Neural progenitor cell (in vitro differentiated cells): ENCODE data around the gene TNNC2.

Experiments
- EZH2phosphoT487 ChIP-seq: fragments of 200-600 bp; sonication (generic); IDR thresholded peaks from 2 replicates; pipeline ENCODE4 v1.6.1; 2017; ENCODE audit warnings: antibody characterized with exemption
- TF ChIP-seq, protein P1 (sequence below): fragments of 200-600 bp; sonication (generic); IDR thresholded peaks from 2 replicates; pipeline ENCODE4 v1.5.1; 2017; ENCODE audit warnings: antibody characterized with exemption, mild to moderate bottlenecking

DNA sequence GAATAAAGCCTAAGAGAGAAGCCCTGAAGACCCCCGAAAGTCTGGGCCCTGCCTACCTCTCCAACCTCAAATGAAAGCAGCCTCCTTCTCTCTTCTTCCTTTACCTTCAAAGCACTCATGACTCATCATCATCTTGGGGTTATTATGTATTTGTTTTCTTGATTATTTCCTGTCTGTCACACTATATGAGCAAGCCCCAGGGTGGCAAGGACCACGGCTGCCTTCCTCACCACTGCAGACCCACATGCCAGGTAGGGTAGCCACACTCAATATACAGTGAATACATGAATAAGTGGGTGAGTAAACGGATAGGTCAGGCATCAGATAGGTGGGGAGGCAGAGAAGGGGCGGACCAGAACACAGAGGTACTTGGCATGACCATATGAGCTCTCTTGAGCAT, 44.2 kb downstream of the TNNC2 start:
- TF ChIP-seq, protein P1, sequence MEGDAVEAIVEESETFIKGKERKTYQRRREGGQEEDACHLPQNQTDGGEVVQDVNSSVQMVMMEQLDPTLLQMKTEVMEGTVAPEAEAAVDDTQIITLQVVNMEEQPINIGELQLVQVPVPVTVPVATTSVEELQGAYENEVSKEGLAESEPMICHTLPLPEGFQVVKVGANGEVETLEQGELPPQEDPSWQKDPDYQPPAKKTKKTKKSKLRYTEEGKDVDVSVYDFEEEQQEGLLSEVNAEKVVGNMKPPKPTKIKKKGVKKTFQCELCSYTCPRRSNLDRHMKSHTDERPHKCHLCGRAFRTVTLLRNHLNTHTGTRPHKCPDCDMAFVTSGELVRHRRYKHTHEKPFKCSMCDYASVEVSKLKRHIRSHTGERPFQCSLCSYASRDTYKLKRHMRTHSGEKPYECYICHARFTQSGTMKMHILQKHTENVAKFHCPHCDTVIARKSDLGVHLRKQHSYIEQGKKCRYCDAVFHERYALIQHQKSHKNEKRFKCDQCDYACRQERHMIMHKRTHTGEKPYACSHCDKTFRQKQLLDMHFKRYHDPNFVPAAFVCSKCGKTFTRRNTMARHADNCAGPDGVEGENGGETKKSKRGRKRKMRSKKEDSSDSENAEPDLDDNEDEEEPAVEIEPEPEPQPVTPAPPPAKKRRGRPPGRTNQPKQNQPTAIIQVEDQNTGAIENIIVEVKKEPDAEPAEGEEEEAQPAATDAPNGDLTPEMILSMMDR: no peak
- no peak for TF ChIP-seq EZH2phosphoT487
